ENCODE results near the gene MBLAC1. TPM values are rescaled to one million over a fixed set of nuclear protein-coding genes. Genes with fewer than 3 reads are reported as not detected.

MBLAC1 gene
- total and polyA plus RNA-seq, 9 of the 15 experiments (the other 6 are each of a cell fraction or from before 2014, with no cell fraction given) = 0.03 to 3.1 (median 0.52) TPM

DNA sequence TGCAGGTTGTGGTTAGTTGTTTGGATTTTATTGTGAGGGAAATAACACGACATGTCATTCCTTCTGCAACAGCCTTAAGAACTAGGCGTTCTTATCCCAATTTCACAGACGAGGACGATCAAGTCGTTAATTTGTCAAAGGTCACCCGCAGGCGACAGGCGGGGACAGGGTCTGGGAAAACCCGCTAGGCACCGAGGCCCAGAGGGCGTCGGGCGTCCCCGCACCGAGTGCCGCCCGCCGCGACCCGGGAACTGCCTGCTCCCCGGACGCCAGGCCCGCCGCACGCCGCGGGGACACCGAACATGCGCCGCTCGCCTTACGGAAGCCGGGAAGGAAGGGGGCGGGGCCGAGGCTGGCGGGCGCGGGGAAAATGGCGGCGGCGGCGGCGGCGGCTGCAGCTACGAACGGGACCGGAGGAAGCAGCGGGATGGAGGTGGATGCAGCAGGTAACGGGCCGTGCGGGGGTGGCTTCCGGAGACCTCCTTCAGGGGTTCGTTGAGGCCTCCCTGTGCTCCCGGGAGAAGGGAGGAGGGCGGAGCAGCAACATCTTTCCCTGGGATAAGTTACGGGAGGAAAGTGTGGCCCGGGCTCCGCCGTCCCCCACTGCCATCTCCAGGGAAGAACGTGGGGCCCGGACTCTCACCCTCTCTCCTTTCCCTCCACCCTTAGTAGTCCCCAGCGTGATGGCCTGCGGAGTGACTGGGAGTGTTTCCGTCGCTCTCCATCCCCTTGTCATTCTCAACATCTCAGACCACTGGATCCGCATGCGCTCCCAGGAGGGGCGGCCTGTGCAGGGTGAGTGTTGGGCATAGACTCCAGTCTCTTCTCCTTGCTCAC is 37.9 kb upstream of the MBLAC1 start, which contains the start of gene COPS6 (continued):
- TF ChIP-seq, protein P1, sequence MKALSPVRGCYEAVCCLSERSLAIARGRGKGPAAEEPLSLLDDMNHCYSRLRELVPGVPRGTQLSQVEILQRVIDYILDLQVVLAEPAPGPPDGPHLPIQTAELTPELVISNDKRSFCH (CRISPR knock-in tag; IDR thresholded peaks at IDR 0.05) = no peak
- TF ChIP-seq, protein P1 (tag; IDR thresholded peaks at IDR 0.05) = peak; percentile 84
- TF ChIP-seq, protein P2, sequence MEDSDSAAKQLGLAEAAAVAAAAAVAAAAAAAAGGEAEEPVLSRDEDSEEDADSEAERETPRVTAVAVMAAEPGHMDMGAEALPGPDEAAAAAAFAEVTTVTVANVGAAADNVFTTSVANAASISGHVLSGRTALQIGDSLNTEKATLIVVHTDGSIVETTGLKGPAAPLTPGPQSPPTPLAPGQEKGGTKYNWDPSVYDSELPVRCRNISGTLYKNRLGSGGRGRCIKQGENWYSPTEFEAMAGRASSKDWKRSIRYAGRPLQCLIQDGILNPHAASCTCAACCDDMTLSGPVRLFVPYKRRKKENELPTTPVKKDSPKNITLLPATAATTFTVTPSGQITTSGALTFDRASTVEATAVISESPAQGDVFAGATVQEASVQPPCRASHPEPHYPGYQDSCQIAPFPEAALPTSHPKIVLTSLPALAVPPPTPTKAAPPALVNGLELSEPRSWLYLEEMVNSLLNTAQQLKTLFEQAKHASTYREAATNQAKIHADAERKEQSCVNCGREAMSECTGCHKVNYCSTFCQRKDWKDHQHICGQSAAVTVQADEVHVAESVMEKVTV (CRISPR knock-in tag; IDR thresholded peaks at IDR 0.05) = peak; percentile 42; the same call in 1 of the 2 replicates
- TF ChIP-seq FOSL1 (tag; conservative IDR thresholded peaks at IDR 0.05) = peak; percentile 39; the same call in 1 of the 2 replicates
- TF ChIP-seq XRCC3 (IDR thresholded peaks at IDR 0.05) = no peak
- peak; percentile 98; the same call in 1 of the 2 replicates for TF ChIP-seq TGIF2 (CRISPR knock-in tag; IDR thresholded peaks at IDR 0.05)
- TF ChIP-seq ZNF707 (CRISPR knock-in tag; conservative IDR thresholded peaks at IDR 0.05) = no peak
- TF ChIP-seq SREBF1 (IDR thresholded peaks at IDR 0.05; ENCODE audit: borderline replicate concordance, low read depth, low read length) = 0 out of 2 replicates have a peak, but pooled peaks have one; percentile 37
- TF ChIP-seq, protein P3, sequence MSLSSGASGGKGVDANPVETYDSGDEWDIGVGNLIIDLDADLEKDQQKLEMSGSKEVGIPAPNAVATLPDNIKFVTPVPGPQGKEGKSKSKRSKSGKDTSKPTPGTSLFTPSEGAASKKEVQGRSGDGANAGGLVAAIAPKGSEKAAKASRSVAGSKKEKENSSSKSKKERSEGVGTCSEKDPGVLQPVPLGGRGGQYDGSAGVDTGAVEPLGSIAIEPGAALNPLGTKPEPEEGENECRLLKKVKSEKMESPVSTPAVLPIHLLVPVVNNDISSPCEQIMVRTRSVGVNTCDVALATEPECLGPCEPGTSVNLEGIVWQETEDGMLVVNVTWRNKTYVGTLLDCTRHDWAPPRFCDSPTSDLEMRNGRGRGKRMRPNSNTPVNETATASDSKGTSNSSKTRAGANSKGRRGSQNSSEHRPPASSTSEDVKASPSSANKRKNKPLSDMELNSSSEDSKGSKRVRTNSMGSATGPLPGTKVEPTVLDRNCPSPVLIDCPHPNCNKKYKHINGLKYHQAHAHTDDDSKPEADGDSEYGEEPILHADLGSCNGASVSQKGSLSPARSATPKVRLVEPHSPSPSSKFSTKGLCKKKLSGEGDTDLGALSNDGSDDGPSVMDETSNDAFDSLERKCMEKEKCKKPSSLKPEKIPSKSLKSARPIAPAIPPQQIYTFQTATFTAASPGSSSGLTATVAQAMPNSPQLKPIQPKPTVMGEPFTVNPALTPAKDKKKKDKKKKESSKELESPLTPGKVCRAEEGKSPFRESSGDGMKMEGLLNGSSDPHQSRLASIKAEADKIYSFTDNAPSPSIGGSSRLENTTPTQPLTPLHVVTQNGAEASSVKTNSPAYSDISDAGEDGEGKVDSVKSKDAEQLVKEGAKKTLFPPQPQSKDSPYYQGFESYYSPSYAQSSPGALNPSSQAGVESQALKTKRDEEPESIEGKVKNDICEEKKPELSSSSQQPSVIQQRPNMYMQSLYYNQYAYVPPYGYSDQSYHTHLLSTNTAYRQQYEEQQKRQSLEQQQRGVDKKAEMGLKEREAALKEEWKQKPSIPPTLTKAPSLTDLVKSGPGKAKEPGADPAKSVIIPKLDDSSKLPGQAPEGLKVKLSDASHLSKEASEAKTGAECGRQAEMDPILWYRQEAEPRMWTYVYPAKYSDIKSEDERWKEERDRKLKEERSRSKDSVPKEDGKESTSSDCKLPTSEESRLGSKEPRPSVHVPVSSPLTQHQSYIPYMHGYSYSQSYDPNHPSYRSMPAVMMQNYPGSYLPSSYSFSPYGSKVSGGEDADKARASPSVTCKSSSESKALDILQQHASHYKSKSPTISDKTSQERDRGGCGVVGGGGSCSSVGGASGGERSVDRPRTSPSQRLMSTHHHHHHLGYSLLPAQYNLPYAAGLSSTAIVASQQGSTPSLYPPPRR (CRISPR knock-in tag; IDR thresholded peaks at IDR 0.05; ENCODE audit: borderline replicate concordance) = 0 out of 2 replicates have a peak, but pooled peaks have one; percentile 63
- peak; percentile 60; the same call in 1 of the 2 replicates for TF ChIP-seq ZNF175 (CRISPR knock-in tag; IDR thresholded peaks at IDR 0.05; ENCODE audit: low read depth)
- TF ChIP-seq, protein P4, sequence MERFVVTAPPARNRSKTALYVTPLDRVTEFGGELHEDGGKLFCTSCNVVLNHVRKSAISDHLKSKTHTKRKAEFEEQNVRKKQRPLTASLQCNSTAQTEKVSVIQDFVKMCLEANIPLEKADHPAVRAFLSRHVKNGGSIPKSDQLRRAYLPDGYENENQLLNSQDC (CRISPR knock-in tag; IDR thresholded peaks at IDR 0.05) = peak; percentile 58
- peak; percentile 96 for TF ChIP-seq ZNF431 (CRISPR knock-in tag; IDR thresholded peaks at IDR 0.05)
- no peak for TF ChIP-seq TRIM28 (IDR thresholded peaks at IDR 0.05)
- TF ChIP-seq EP400 (IDR thresholded peaks at IDR 0.05) = peak; percentile 88
- TF ChIP-seq XRCC5 (IDR thresholded peaks at IDR 0.05; ENCODE audit: low read depth, low read length) = peak; percentile 57; the same call in 1 of the 2 replicates
- peak; percentile 93 for TF ChIP-seq POLR2A (conservative IDR thresholded peaks at IDR 0.05)
- TF ChIP-seq, protein P5, sequence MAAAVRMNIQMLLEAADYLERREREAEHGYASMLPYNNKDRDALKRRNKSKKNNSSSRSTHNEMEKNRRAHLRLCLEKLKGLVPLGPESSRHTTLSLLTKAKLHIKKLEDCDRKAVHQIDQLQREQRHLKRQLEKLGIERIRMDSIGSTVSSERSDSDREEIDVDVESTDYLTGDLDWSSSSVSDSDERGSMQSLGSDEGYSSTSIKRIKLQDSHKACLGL (CRISPR knock-in tag; IDR thresholded peaks at IDR 0.05; ENCODE audit: borderline replicate concordance, poor library complexity, severe bottlenecking) = peak; percentile 41
